Prostate gland (tissue), 2 donors: ENCODE measurements around the gene KSR2. TPM values are rescaled to one million over a fixed set of nuclear protein-coding genes. Genes with fewer than 3 reads are reported as not detected.

Source experiments
- DNase-seq: peaks from one replicate; pipeline ENCODE4 v3.0.0-alpha.2; 2019; ENCODE audit warnings: low spot score
- H3K27ac ChIP-seq, 2 donors: fragments of 200-600 bp; sonication (generic); 2 replicates each; pipeline ENCODE4 v1.5.1; 2017 to 2019
- H3K27me3 ChIP-seq: fragments of 200-600 bp; sonication (generic); replicated peaks from 2 replicates; pipeline ENCODE4 v1.5.1; 2019; ENCODE audit not compliant: insufficient read depth
- H3K36me3 ChIP-seq, 2 donors: fragments of 200-600 bp; sonication (generic); 1 replicate in 1 of 2; 2 replicates in 1 of 2; pipeline versions ENCODE4 v1.5.1 to v1.8.1; 2017 to 2019
- H3K4me1 ChIP-seq: fragments of 200-600 bp; sonication (generic); replicated peaks from 2 replicates; pipeline ENCODE4 v1.5.1; 2019
- H3K4me3 ChIP-seq, 2 donors: fragments of 200-600 bp; sonication (generic); 2 replicates each; pipeline ENCODE4 v1.5.1; 2017 to 2019
- H3K9me3 ChIP-seq: fragments of 200-600 bp; sonication (generic); 2 replicates; pipeline ENCODE4 v1.5.1; 2017
- CTCF ChIP-seq, 4 experiments: fragments of 200-600 bp in 2 of 4; fragments of 450-650 bp in 2 of 4; sonication (generic) in 2 of 4; IDR thresholded peaks; 1 replicate in 3 of 4; 2 replicates in 1 of 4; pipeline ENCODE4 v1.5.1; 2016 to 2019; ENCODE audit warnings: antibody characterized with exemption in 4 of 4, mild to moderate bottlenecking in 2 of 4, moderate library complexity in 2 of 4
- POLR2A ChIP-seq: fragments of 450-650 bp; IDR thresholded peaks from one replicate; pipeline ENCODE4 v1.6.1; 2016; ENCODE audit warnings: antibody characterized with exemption, mild to moderate bottlenecking
- POLR2AphosphoS5 ChIP-seq: sonication (generic); formaldehyde crosslinking; IDR thresholded peaks from one replicate; pipeline ENCODE4 v1.6.1; 2017; ENCODE audit warnings: antibody characterized with exemption
- WGBS: methylation state at CpG from one replicate; pipeline ENCODE4 v1.1.5; 2018; 5-methylcytosine and 5-hydroxymethylcytosine counted together
- intact Hi-C: fragments of 100-400 bp; cut with DNase I; formaldehyde crosslinking; loops from one replicate; pipeline ENCODE4 v1.14.2; 2022
- total RNA-seq, 2 donors: library from RNA; depleted of rRNA; stranded (reverse); fragments of >200 nt; gene quantifications; one replicate each; pipeline ENCODE4 v1.1.0, GENCODE V29; 2016

The KSR2 gene
- total RNA-seq, 2 donors from 2014 or later = 1.0 to 1.7 TPM

GRCh38 chr12:117703584-117703983 lies 265.2 kb downstream of the KSR2 start:
- Histone ChIP-seq H3K27ac (no peak overlapping the region), H3K4me3 (no peak overlapping the region), H3K9me3 (no peaks in the 10 kb centered on the region), H3K4me1 (no peaks in the 10 kb centered on the region), H3K36me3 (no peaks in the 10 kb centered on the region), H3K27me3 (no peaks in the 10 kb centered on the region)
- WGBS = 61% methylated on average over 4 of the region's 4 CpGs
- TF ChIP-seq POLR2A (no peak), CTCF (IDR thresholded peaks at IDR 0.05) (no peak), POLR2AphosphoS5 (no peak)
- intact Hi-C loops = no loop called here
- DNase-seq = no peak

GRCh38 chr12:117702741-117703140 lies 266.0 kb downstream of the KSR2 start:
- WGBS = 67% methylated on average over 4 of the region's 4 CpGs
- H3K27ac ChIP-seq = no peak overlapping the region
- H3K36me3 ChIP-seq = no peaks in the 10 kb centered on the region
- no peaks in the 10 kb centered on the region for H3K27me3 ChIP-seq
- no peaks in the 10 kb centered on the region for H3K4me1 ChIP-seq
- H3K9me3 ChIP-seq = no peaks in the 10 kb centered on the region
- TF ChIP-seq POLR2AphosphoS5 (no peak), CTCF (IDR thresholded peaks at IDR 0.05) (no peak), POLR2A (no peak)
- DNase-seq = no peak
- H3K4me3 ChIP-seq = no peak overlapping the region
- intact Hi-C loops = no loop called here

- H3K36me3 ChIP-seq = no peaks in the 10 kb centered on the region
- intact Hi-C loops = no loop called here
- 90% methylated on average over 5 of the region's 5 CpGs for WGBS
- TF ChIP-seq CTCF (IDR thresholded peaks at IDR 0.05) (no peak), POLR2A (no peak), POLR2AphosphoS5 (no peak)
- no peaks in the 10 kb centered on the region for H3K27me3 ChIP-seq
- DNase-seq = no peak
- no peak overlapping the region for H3K27ac ChIP-seq
- H3K4me1 ChIP-seq = no peaks in the 10 kb centered on the region
- H3K4me3 ChIP-seq = no peak overlapping the region
- H3K9me3 ChIP-seq = no peaks in the 10 kb centered on the region
These were observed 269.2 kb downstream of the KSR2 start for GRCh38 chr12:117699575-117699974.

- DNase-seq = no peak
- TF ChIP-seq POLR2AphosphoS5 (no peak), POLR2A (no peak), CTCF (IDR thresholded peaks at IDR 0.05) (no peak)
- no peaks in the 10 kb centered on the region for H3K27me3 ChIP-seq
- WGBS = 86% methylated on average over 1 of the region's 1 CpG
- H3K27ac ChIP-seq = no peak overlapping the region
- no peaks in the 10 kb centered on the region for H3K9me3 ChIP-seq
- H3K4me3 ChIP-seq = no peak overlapping the region
- no peaks in the 10 kb centered on the region for H3K4me1 ChIP-seq
- no peaks in the 10 kb centered on the region for H3K36me3 ChIP-seq
- intact Hi-C loops = no loop called here
These were observed 269.7 kb downstream of the KSR2 start for GRCh38 chr12:117699118-117699517.

GRCh38 chr12:117695956-117696355 lies 272.8 kb downstream of the KSR2 start:
- H3K4me3 ChIP-seq = no peak overlapping the region
- H3K36me3 ChIP-seq = no peaks in the 10 kb centered on the region
- 76% methylated on average over 6 of the region's 6 CpGs for WGBS
- H3K27ac ChIP-seq = no peak overlapping the region
- H3K27me3 ChIP-seq = no peaks in the 10 kb centered on the region
- no peak for TF ChIP-seq POLR2A
- no peak for TF ChIP-seq CTCF (IDR thresholded peaks at IDR 0.05)
- no peak for TF ChIP-seq POLR2AphosphoS5
- H3K4me1 ChIP-seq = no peaks in the 10 kb centered on the region
- no peaks in the 10 kb centered on the region for H3K9me3 ChIP-seq
- intact Hi-C loops = no loop called here
- no peak for DNase-seq
